Sigmoid colon (tissue), 3 donors: ENCODE results near the gene EPHA7.

Source experiments
- CTCF ChIP-seq, 4 experiments: fragments of 450-650 bp in 3 of 4; fragments of 200-600 bp in 1 of 4; IDR thresholded peaks; one replicate each; pipeline ENCODE4 v1.5.1; 2016 to 2019; ENCODE audit warnings: antibody characterized with exemption in 4 of 4, mild to moderate bottlenecking in 3 of 4, moderate library complexity in 2 of 4
- POLR2A ChIP-seq, 2 donors: fragments of 450-650 bp; IDR thresholded peaks; one replicate each; pipeline ENCODE4 v1.6.1; 2016; ENCODE audit warnings: antibody characterized with exemption in 2 of 2, mild to moderate bottlenecking in 2 of 2, moderate library complexity in 2 of 2

- TF ChIP-seq CTCF (IDR thresholded peaks at IDR 0.05) (no peak), POLR2A (IDR thresholded peaks at IDR 0.05) (no peak)
Observed at GRCh38 chr6:93213028-93213427, 206.3 kb downstream of the EPHA7 start.
